WTC11 (cell line): Measurements from ENCODE around the gene ADPRS. TPM values are rescaled to one million over a fixed set of nuclear protein-coding genes. Genes with fewer than 3 reads are reported as not detected.

Experiments
- ATAC-seq: fragments of 200-7000 bp; cut with Tn5 transposase; 2 replicates; pipeline ENCODE4 v1.10.0; 2021; ENCODE audit warnings: mild to moderate bottlenecking, moderate library complexity
- CTCF ChIA-PET: fragments of 300-600 bp; sonication (Branson Sonifier 250); formaldehyde crosslinking; loops from one replicate; lab custom pipeline; 2021; ENCODE audit warnings: antibody characterized with exemption; lab: Charles Lee
- POLR2A ChIA-PET: fragments of 350-600 bp; sonication (Branson Sonifier 250); formaldehyde crosslinking; loops from one replicate; lab custom pipeline; 2021; ENCODE audit warnings: antibody characterized with exemption; lab: Charles Lee
- DNase-seq: peaks from one replicate; pipeline ENCODE4 v3.0.0; 2021; ENCODE audit warnings: low spot score
- H3K27ac Mint-ChIP-seq: 2 replicates; pipeline ENCODE4 v1.8.0; 2021; ENCODE audit warnings: mixed read lengths
- H3K27me3 Mint-ChIP-seq: 2 replicates; pipeline ENCODE4 v1.8.0; 2021; ENCODE audit warnings: low read depth, mild to moderate bottlenecking, moderate library complexity, mixed read lengths
- H3K36me3 Mint-ChIP-seq: 2 replicates; pipeline ENCODE4 v1.8.0; 2021; ENCODE audit warnings: mixed read lengths
- H3K4me1 Mint-ChIP-seq: 2 replicates; pipeline ENCODE4 v1.8.0; 2022; ENCODE audit warnings: mixed read lengths
- H3K4me3 Mint-ChIP-seq: 2 replicates; pipeline ENCODE4 v1.8.0; 2021; ENCODE audit warnings: mild to moderate bottlenecking, moderate library complexity, mixed read lengths
- H3K9me3 Mint-ChIP-seq: 2 replicates; pipeline ENCODE4 v1.8.0; 2021; ENCODE audit warnings: mixed read lengths
- CDX4 ChIP-seq: fragments of 250-450 bp; sonication (Bioruptor Pico); IDR thresholded peaks from 2 replicates; pipeline ENCODE4 v1.9.0; 2021; ENCODE audit warnings: moderate library complexity, mild to moderate bottlenecking, inconsistent platforms, borderline replicate concordance
- ETV6 ChIP-seq: sonication (generic); formaldehyde crosslinking; IDR thresholded peaks from 2 replicates; pipeline ENCODE4 v1.8.1; 2022; ENCODE audit warnings: mild to moderate bottlenecking, missing genetic modification reagents
- FOXK1 ChIP-seq: sonication (generic); formaldehyde crosslinking; IDR thresholded peaks from 2 replicates; pipeline ENCODE4 v1.8.0; 2022; ENCODE audit warnings: mild to moderate bottlenecking, moderate library complexity, missing genetic modification reagents
- FOXP4 ChIP-seq: sonication (generic); formaldehyde crosslinking; IDR thresholded peaks from 2 replicates; pipeline ENCODE4 v1.8.0; 2022; ENCODE audit warnings: mild to moderate bottlenecking, missing genetic modification reagents
- IRF2 ChIP-seq: sonication (generic); formaldehyde crosslinking; IDR thresholded peaks from 2 replicates; pipeline ENCODE4 v1.8.0; 2022; ENCODE audit warnings: low read depth, missing genetic modification reagents, borderline replicate concordance
- MXD4 ChIP-seq: fragments of 250-450 bp; sonication (Bioruptor Pico); IDR thresholded peaks from 2 replicates; pipeline ENCODE4 v1.8.0; 2021; ENCODE audit warnings: mild to moderate bottlenecking, moderate library complexity, borderline replicate concordance
- NFATC4 ChIP-seq: fragments of 250-450 bp; sonication (Bioruptor Pico); IDR thresholded peaks from 2 replicates; pipeline ENCODE4 v1.9.0; 2021; ENCODE audit warnings: mild to moderate bottlenecking
- OVOL2 ChIP-seq: fragments of 250-450 bp; sonication (Bioruptor Pico); IDR thresholded peaks from 2 replicates; pipeline ENCODE4 v1.9.0; 2021; ENCODE audit warnings: mild to moderate bottlenecking, borderline replicate concordance
- PRRX2 ChIP-seq: fragments of 250-450 bp; sonication (Bioruptor Pico); IDR thresholded peaks from 2 replicates; pipeline ENCODE4 v1.8.0; 2021; ENCODE audit warnings: mild to moderate bottlenecking
- RELA ChIP-seq: sonication (generic); formaldehyde crosslinking; IDR thresholded peaks from 2 replicates; pipeline ENCODE4 v1.8.1; 2022; ENCODE audit warnings: missing genetic modification reagents, mild to moderate bottlenecking, borderline replicate concordance
- ZBTB21 ChIP-seq: sonication (generic); formaldehyde crosslinking; IDR thresholded peaks from 2 replicates; pipeline ENCODE4 v1.8.1; 2023; ENCODE audit warnings: mild to moderate bottlenecking, missing genetic modification reagents, borderline replicate concordance
- ZNF396 ChIP-seq: fragments of 250-450 bp; sonication (Bioruptor Pico); IDR thresholded peaks from 2 replicates; pipeline ENCODE4 v1.8.0; 2021; ENCODE audit warnings: mild to moderate bottlenecking, moderate library complexity, borderline replicate concordance
- total RNA-seq: library from RNA; stranded (reverse); gene quantifications from 3 replicates; pipeline ENCODE4 v1.2.3, GENCODE V29; 2021
- TF ChIP-seq, protein P1 (sequence below): sonication (generic); formaldehyde crosslinking; IDR thresholded peaks from 2 replicates; pipeline ENCODE4 v1.8.1; 2023; ENCODE audit warnings: mild to moderate bottlenecking, moderate library complexity, missing genetic modification reagents
- TF ChIP-seq, protein P2 (sequence below): sonication (generic); formaldehyde crosslinking; IDR thresholded peaks from 2 replicates; pipeline ENCODE4 v1.8.1; 2022; ENCODE audit warnings: mild to moderate bottlenecking, missing genetic modification reagents, moderate library complexity, borderline replicate concordance
- TF ChIP-seq, protein P3 (sequence below): sonication (generic); formaldehyde crosslinking; IDR thresholded peaks from 2 replicates; pipeline ENCODE4 v1.8.0; 2022; ENCODE audit warnings: missing genetic modification reagents

The ADPRS gene
- total RNA-seq, 1 experiment from 2014 or later, result 32.7 TPM

GRCh38 chr1:36128126-36128904 lies 39.6 kb downstream of the ADPRS start:
- H3K9me3 Mint-ChIP-seq, result no peaks in the 10 kb centered on the region
- H3K27ac Mint-ChIP-seq, result no peak overlapping the region
- ATAC-seq, result no peak
- DNase-seq, result no peak
- ChIA-PET POLR2A (no interaction called here), CTCF (interaction anchor here (0.6 to 2.5 kb wide), 8 partner anchors 18 to 310 kb away, joined by 3 to 14 read pairs (median 4); partner anchors contain the start of gene TRAPPC3)
- H3K4me3 Mint-ChIP-seq, result no peak overlapping the region
- peaks cover 27% of the 10 kb centered on the region for H3K27me3 Mint-ChIP-seq
- TF ChIP-seq ZNF396 (CRISPR knock-in tag) (no peak), CDX4 (CRISPR knock-in tag) (no peak), FOXK1 (CRISPR knock-in tag) (no peak)
- H3K4me1 Mint-ChIP-seq, result peaks cover 13% of the 10 kb centered on the region
- H3K36me3 Mint-ChIP-seq, result no peaks in the 10 kb centered on the region

DNA sequence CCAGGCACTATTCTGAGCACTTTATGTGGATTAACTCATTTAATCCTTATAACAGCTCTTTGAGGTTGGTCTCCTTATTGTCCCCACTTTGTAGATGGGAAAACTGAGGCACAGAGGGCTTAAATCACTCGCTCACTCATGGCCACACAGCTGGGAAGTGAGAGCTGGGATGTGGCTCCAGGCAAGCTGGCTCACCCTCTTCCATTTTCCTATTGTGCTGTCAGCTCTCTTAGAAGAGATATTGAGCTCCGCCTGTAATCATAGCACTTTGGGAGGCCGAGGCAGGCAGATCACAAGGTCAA lies 40.2 kb downstream of the ADPRS start:
- peaks cover 21% of the 10 kb centered on the region for H3K27me3 Mint-ChIP-seq
- no peaks in the 10 kb centered on the region for H3K36me3 Mint-ChIP-seq

More for the DNA sequence above, 40.2 kb downstream of the ADPRS start:
- Mint-ChIP-seq H3K4me1 (peaks cover 13% of the 10 kb centered on the region), H3K9me3 (no peaks in the 10 kb centered on the region), H3K4me3 (no peak overlapping the region)
- CTCF ChIA-PET, result interaction anchor here (0.7 to 2.5 kb wide), 5 partner anchors 20 to 310 kb away, joined by 4 to 14 read pairs (median 8); partner anchors contain the start of gene TRAPPC3
- DNase-seq, result no peak
- no peak for TF ChIP-seq PRRX2
- TF ChIP-seq RELA (CRISPR knock-in tag), result no peak
- no peak for TF ChIP-seq IRF2 (CRISPR knock-in tag)
- TF ChIP-seq NFATC4 (CRISPR knock-in tag), result no peak
- TF ChIP-seq, protein P1, sequence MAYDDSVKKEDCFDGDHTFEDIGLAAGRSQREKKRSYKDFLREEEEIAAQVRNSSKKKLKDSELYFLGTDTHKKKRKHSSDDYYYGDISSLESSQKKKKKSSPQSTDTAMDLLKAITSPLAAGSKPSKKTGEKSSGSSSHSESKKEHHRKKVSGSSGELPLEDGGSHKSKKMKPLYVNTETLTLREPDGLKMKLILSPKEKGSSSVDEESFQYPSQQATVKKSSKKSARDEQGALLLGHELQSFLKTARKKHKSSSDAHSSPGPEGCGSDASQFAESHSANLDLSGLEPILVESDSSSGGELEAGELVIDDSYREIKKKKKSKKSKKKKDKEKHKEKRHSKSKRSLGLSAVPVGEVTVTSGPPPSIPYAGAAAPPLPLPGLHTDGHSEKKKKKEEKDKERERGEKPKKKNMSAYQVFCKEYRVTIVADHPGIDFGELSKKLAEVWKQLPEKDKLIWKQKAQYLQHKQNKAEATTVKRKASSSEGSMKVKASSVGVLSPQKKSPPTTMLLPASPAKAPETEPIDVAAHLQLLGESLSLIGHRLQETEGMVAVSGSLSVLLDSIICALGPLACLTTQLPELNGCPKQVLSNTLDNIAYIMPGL, result no peak
- TF ChIP-seq, protein P2, sequence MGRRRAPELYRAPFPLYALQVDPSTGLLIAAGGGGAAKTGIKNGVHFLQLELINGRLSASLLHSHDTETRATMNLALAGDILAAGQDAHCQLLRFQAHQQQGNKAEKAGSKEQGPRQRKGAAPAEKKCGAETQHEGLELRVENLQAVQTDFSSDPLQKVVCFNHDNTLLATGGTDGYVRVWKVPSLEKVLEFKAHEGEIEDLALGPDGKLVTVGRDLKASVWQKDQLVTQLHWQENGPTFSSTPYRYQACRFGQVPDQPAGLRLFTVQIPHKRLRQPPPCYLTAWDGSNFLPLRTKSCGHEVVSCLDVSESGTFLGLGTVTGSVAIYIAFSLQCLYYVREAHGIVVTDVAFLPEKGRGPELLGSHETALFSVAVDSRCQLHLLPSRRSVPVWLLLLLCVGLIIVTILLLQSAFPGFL, result no peak
- no peak for TF ChIP-seq ETV6
- TF ChIP-seq, protein P3, sequence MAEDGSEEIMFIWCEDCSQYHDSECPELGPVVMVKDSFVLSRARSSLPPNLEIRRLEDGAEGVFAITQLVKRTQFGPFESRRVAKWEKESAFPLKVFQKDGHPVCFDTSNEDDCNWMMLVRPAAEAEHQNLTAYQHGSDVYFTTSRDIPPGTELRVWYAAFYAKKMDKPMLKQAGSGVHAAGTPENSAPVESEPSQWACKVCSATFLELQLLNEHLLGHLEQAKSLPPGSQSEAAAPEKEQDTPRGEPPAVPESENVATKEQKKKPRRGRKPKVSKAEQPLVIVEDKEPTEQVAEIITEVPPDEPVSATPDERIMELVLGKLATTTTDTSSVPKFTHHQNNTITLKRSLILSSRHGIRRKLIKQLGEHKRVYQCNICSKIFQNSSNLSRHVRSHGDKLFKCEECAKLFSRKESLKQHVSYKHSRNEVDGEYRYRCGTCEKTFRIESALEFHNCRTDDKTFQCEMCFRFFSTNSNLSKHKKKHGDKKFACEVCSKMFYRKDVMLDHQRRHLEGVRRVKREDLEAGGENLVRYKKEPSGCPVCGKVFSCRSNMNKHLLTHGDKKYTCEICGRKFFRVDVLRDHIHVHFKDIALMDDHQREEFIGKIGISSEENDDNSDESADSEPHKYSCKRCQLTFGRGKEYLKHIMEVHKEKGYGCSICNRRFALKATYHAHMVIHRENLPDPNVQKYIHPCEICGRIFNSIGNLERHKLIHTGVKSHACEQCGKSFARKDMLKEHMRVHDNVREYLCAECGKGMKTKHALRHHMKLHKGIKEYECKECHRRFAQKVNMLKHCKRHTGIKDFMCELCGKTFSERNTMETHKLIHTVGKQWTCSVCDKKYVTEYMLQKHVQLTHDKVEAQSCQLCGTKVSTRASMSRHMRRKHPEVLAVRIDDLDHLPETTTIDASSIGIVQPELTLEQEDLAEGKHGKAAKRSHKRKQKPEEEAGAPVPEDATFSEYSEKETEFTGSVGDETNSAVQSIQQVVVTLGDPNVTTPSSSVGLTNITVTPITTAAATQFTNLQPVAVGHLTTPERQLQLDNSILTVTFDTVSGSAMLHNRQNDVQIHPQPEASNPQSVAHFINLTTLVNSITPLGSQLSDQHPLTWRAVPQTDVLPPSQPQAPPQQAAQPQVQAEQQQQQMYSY (CRISPR knock-in tag), result no peak
- no peak for TF ChIP-seq OVOL2 (CRISPR knock-in tag)
- TF ChIP-seq ZBTB21 (CRISPR knock-in tag), result no peak
- no peak for TF ChIP-seq MXD4 (CRISPR knock-in tag)
- no peak for TF ChIP-seq FOXP4 (CRISPR knock-in tag)
- TF ChIP-seq, all 79 proteins: peak for 0
- H3K27ac Mint-ChIP-seq, result no peak overlapping the region
- no peak for ATAC-seq
- POLR2A ChIA-PET, result no interaction called here
